Ramos (cell line): ENCODE data around the gene XYLT1.

Experiments
- in situ Hi-C: fragments of 300-500 bp; cut with MboI; formaldehyde crosslinking; loops from one replicate; pipeline ENCODE4 v1.14.3; 2022; ENCODE audit warnings: low sequenced_read_pairs; ENCODE audit not compliant: unreplicated experiment

Gene XYLT1

DNA sequence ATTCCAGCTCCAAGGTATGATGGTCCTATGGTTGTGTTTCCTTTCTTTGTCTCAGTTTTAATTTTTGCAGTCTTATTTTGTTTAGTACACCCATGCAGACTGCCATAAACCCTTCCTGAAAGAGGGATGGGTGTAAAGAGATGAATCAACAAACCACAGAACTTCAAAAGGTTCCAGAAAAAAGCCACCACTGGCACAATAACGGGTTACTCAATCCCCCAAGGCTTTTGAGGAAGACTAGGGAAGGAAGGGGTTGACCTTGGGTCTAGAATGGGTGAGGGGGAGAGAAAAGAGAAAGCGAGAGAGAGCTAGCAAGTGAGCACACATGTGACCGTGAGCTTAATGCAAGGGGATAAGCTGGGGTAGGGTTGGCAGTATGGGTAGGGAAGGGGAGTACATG, 168.1 kb downstream of the XYLT1 start:
- in situ Hi-C loops: loop anchor here (10.0 kb wide), 1 partner anchor 162 kb away; no protein-coding TSS in a partner anchor

GRCh38 chr16:17302214-17302613, 168.5 kb downstream of the XYLT1 start:
- in situ Hi-C loops: loop anchor here (10.0 kb wide), 1 partner anchor 163 kb away; no protein-coding TSS in a partner anchor

DNA sequence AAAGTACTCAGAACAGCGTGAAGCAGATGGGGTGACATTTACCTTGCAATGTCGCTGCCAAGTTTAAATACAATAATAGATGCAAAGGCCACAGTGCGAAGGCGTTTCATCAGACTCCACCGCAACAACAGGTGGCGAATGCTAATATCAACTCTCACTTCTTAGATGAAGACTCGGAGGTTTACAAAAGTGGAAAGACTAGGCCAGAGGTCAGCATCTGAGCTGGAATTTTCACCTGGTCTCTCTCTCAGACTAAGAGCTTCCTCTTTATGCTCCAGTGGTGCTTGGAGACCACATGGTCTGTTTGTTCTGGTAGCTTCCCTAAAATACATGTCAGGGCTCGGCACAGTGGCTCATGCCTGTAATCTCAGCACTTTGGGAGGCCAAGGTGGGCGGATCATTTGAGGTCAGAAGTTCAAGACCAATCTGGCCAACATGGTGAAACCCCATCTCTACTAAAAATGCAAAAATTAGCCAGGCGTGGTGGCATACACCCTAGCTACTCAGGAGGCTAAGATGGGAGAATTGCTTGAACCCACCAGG, 169.1 kb downstream of the XYLT1 start:
- in situ Hi-C loops: loop anchor here (10.0 kb wide), 1 partner anchor 163 kb away; no protein-coding TSS in a partner anchor

DNA sequence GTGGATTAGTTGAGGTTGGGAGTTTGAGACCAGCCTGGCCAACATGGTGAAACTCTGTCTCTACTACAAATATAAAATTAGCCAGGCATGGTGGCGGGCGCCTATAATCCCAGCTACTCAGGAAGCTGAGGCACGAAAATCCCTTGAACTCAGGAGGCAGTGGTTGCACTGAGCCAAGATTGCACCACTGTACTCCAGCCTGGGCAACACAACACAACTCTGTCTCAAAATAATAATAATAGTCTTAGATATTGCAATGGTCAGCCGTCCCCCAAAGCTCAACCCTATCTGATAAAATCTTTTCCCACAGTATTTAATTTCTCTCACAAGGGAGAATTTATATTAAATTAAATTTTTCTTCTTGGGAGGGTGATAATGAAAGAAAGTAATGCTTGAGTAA, 169.6 kb downstream of the XYLT1 start:
- in situ Hi-C loops: loop anchor here (10.0 kb wide), 1 partner anchor 164 kb away; no protein-coding TSS in a partner anchor

DNA sequence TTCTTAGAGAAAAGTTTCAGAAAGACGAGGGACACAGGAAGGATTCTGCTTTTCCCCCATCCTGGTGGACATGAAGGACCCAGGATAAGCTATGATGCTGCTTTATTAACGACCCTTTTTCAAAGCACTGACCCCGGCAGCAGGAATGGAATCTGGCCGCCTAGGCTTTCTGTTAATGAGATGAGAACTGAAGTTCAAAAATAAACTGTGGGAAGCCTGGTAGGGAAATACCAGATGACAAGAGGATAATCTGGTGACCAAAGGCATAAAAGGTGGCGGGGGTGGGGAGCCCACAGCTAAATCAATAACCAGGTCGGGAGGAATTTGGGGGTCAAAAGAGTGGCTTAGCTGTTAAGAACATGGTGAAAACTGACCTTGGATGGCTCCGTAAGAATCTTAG, 171.0 kb downstream of the XYLT1 start:
- in situ Hi-C loops: loop anchor here (10.0 kb wide), 1 partner anchor 165 kb away; no protein-coding TSS in a partner anchor

DNA sequence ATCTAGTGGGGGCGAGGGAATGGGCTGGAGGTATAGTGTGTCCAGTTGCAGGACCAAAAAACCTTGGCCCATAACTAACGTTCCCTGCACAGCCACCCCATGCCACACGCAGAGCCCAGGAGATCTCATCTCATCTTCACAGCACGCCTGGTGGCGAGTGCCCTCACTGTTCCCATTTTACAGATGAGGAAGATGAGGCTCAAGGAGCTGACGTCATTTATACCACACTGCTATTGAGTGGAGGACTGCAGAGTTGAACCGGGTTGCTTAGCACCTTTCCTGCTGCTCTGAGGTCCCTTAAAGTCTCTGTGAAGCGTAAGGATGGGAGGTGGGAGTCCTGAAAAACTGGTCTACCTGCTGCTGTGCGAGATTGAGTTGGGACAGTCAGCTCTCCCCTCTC, 172.5 kb downstream of the XYLT1 start:
- in situ Hi-C loops: no loop called here

DNA sequence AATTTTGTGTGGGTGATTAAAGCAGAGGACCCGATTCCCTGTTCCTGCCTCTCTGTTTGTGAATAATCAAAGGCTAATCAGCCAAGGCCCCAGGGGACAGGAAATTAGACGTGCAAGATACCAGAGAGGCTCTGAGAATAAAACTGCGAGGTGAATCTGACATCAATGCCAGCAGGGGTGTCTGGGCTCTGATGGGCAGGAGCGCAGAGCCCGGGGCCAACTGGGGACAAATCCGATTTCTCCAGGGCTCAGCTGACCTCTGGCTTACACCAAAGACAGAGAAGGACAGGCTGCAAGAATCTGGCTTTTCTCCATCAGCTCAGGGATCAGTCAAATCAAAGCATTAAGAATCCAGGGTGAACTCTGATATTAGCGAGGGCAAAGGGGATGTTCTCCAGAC, 174.3 kb downstream of the XYLT1 start:
- in situ Hi-C loops: no loop called here

GRCh38 chr16:17295948-17296347, 174.8 kb downstream of the XYLT1 start:
- in situ Hi-C loops: no loop called here

DNA sequence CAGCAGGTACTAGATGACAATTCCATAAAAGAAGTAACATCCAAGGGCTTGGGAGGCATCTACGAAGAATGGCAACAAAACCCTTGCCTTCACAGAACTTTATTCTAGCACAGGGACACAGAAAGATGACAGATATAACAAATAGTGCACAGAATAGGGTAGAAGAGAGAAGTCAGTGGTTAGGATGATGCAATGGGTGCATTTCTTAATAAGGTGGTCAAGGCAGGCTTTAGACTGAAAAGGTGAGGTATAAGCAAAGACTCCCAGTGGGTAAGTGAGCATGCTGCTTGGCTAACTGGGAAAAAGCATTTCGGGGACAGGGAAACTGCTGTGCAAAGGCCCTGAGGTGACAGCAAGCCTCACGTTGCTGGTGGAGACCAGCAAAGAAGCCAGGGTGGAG, 175.9 kb downstream of the XYLT1 start:
- in situ Hi-C loops: no loop called here

DNA sequence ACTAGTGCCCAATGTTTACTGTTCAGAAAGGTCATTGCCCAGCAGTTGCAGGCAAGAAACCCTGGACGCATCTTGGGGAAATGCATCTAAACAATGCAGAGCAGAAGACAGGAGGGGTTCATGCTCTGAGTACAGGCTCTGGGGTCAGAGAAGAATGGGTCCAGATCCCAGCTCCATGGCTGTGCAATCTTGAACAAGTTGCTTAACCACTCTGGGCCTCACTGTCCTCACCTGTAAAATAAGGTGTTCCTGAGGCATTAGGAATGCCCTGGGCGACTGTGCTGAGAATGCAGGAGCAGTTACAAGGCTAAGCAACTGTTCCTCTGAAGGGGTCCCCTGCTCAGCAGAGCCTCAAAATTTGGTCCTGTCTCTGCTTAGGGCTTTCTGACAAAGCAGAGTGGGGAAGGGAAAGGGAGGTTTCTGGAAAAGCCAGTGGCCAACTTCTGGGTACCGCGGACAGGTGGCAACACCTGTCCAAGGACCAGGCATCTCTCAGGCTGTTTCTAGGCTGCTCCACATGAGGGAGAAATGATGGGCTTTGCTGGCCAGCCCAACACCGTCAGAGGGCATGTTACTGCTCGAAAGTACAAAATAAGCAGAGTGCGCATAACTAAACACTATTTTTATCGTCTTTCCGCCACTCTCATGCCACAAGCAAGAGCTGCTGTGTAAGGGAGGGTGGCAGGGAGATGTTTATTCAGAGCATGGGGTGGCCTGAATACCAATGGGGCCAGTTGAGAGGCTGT, 176.8 kb downstream of the XYLT1 start:
- in situ Hi-C loops: no loop called here

DNA sequence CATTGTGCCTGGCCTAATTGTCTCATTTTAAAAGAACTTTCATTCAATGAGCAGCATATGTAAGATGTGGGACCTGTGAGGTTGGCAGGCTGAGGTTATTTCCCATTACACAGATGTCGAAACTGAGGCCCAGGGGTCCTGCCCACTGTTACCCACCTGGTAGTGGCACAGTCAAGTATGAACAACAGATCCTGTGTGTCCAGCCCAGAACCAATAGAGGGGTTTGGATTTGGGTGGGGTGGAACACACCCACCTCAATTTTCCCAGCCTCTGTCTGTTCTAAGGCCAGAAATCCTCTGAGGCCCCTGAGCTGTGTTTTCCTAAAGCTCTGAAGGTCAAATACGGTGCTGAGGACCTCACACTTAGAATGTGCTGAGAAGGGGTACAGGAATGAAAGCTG, 179.5 kb downstream of the XYLT1 start:
- in situ Hi-C loops: no loop called here

DNA sequence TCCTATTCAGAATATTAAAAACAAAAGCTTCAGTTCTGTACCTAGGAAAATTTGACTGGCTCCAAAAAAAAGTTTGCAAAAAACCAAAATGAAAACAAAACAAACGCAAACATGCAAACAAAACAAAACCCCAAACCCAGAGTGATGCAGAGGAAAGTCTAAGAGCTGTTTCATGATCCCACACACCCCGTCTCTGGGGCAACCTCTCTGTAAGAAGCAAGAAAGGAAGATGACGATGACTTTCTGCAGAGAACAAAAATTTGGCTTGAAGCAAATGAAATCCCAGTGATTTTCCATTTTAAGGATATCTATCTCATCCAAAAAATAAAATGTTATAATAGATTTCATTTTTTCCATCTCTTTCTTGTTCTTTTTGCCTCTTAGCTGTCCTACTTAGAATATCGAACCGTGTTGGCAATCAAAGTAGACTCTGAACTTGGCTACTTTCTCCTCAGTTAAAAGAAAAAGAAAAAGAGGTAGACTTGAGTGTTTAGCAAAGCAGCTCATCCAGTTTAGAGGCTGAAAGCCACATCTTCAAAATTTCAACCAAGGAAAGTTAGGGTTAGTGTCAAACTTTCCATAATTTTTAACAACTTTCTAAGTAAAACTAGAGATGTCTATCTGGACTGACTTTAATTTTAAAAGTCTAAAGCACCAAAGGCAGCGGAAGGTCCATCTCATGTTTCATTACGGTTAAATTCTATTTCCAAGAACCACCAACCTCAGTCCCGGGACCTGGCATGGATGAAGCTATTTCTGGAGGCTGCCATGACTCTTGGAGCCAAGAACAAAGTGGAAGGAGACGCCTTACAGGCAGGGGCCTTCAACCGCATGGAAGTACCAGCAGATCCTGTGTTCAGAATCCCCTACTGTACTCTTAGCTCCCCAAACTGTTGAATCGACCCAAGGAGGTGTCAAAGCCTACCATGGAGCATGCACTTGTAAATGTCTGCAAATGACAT, 180.8 kb downstream of the XYLT1 start:
- in situ Hi-C loops: no loop called here

DNA sequence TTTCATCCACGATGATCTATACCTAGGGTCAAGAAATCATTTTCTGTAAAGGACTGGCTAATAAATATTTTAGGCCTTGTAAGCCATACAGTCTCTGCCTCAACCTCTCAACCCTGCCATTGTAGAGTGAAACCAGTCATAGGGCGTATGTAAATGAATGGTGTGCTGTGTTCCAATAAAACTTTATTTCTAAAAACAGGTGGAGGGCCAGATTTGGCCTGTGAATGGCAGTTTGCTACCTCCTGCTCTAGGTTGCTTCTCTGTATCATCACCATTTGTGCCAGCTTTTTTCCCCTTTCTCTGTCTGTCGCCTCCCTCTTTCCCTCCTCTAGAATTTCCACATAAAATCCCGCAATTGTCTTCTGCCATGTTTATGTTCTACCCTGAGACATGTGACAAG, 181.7 kb downstream of the XYLT1 start:
- in situ Hi-C loops: no loop called here

- in situ Hi-C loops: no loop called here
Observed at GRCh38 chr16:17287166-17287800, 183.5 kb downstream of the XYLT1 start.

GRCh38 chr16:17286443-17286842, 184.3 kb downstream of the XYLT1 start:
- in situ Hi-C loops: no loop called here

- in situ Hi-C loops: no loop called here
Observed at GRCh38 chr16:17283016-17283415, 187.7 kb downstream of the XYLT1 start.

GRCh38 chr16:17282247-17282646, 188.5 kb downstream of the XYLT1 start:
- in situ Hi-C loops: no loop called here

DNA sequence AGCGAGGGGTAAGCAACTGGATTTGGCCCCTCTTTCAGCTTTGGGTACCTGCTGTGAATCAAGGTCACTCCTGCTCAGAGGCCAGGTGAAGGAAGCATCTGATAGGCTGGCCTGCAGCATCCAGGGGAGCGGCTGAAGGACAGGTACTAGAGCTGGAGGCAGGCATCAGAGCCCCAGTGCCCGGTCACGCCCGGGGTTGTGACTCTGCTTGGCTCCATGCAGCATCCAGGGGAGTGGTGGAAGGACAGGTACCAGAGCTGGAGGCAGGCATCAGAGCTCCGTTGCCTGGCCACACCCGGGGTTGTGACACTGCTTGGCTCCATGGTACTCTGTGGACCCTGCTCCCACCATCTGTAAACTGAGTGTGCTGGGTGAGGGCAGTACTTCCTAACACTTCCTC, 189.7 kb downstream of the XYLT1 start:
- in situ Hi-C loops: no loop called here

- in situ Hi-C loops: no loop called here
Observed at GRCh38 chr16:17278988-17279387, 191.8 kb downstream of the XYLT1 start.

- in situ Hi-C loops: no loop called here
Observed at GRCh38 chr16:17277981-17278381, 192.8 kb downstream of the XYLT1 start.
